BE2C (cell line): Measurements from ENCODE around the gene RAB23.

ENCODE experiments used
- DNase-seq: peaks from one replicate; pipeline ENCODE4 v3.0.0-alpha.2; 2020
- H3K27me3 ChIP-seq: fragments of 250-450 bp; sonication (Bioruptor Pico); 2 replicates; pipeline ENCODE4 v1.5.1; 2020; ENCODE audit warnings: mild to moderate bottlenecking
- H3K36me3 ChIP-seq: fragments of 250-450 bp; sonication (Bioruptor Pico); 2 replicates; pipeline ENCODE4 v1.5.1; 2020; ENCODE audit warnings: mild to moderate bottlenecking
- H3K4me1 ChIP-seq: fragments of 250-450 bp; sonication (Bioruptor Pico); 2 replicates; pipeline ENCODE4 v1.5.1; 2020
- H3K4me3 ChIP-seq: 2 replicates; pipeline ENCODE4 v1.5.1; 2011; ENCODE audit warnings: low read depth, low read length
- H3K9me3 ChIP-seq: fragments of 250-450 bp; sonication (Bioruptor Pico); 2 replicates; pipeline ENCODE4 v1.5.1; 2020
- TF ChIP-seq, protein P1 (sequence below): IDR thresholded peaks from 2 replicates; pipeline ENCODE4 v1.5.1; 2012; ENCODE audit warnings: mild to moderate bottlenecking, low read depth, low read length

RAB23 gene

DNA sequence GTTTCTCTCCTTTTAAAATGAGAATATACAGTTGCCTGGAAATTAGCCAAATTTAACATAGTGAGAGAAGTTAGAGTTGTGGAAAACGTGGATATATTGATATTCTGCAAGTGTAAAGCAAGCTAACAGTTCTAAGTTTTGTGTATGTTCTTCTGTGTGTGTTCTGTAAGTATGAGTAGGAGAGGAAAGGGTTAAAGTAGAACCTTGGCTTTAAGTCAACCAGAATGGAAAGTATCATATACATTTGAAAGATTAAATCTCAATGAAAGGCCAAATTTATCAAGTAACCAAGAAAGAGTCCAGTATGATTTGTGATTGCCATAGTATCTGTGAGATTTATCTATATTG lies 80.0 kb downstream of the RAB23 start:
- DNase-seq, result no peak
- Histone ChIP-seq H3K9me3 (no peaks in the 10 kb centered on the region), H3K4me1 (no peaks in the 10 kb centered on the region), H3K4me3 (no peak overlapping the region), H3K27me3 (no peaks in the 10 kb centered on the region; the same call in 1 of the 2 replicates), H3K36me3 (peaks cover 15% of the 10 kb centered on the region)
- TF ChIP-seq, protein P1, sequence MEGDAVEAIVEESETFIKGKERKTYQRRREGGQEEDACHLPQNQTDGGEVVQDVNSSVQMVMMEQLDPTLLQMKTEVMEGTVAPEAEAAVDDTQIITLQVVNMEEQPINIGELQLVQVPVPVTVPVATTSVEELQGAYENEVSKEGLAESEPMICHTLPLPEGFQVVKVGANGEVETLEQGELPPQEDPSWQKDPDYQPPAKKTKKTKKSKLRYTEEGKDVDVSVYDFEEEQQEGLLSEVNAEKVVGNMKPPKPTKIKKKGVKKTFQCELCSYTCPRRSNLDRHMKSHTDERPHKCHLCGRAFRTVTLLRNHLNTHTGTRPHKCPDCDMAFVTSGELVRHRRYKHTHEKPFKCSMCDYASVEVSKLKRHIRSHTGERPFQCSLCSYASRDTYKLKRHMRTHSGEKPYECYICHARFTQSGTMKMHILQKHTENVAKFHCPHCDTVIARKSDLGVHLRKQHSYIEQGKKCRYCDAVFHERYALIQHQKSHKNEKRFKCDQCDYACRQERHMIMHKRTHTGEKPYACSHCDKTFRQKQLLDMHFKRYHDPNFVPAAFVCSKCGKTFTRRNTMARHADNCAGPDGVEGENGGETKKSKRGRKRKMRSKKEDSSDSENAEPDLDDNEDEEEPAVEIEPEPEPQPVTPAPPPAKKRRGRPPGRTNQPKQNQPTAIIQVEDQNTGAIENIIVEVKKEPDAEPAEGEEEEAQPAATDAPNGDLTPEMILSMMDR, result no peak

DNA sequence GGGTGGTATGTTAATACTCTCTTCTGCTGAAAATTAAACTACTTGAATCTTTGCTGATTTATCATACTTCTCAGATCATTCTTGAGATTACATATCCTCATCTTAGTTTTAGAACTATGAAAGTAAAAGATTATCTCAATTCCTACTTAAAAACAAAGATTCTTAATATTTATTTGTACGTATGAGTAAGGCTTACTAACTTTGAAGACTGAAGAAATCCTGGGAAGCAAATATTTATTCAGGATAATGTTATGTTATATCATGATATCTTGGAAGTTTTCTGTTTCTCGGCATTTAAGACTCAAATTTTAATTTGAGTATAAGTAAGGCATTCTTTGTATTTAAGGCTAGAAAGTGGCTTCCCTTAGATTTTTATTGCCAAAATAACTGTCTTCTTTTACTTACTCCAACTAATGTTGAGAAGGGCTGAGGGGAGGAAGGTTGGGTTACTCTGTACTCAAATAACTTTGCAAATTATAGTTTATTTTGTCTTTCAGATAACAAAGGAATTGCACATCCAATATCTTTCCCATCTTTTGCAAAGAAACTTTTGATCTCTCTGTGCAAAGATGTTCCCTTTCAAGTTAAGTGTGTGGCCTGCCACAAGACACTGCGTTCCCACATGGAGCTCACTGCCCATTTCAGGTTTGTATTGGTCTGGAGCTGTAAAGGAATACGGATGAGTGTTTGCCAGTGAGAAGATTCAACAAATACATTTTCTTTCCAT lies 80.5 kb downstream of the RAB23 start:
- no peak overlapping the region for H3K4me3 ChIP-seq
- TF ChIP-seq, protein P1, result no peak
- peaks cover 17% of the 10 kb centered on the region for H3K36me3 ChIP-seq
- no peaks in the 10 kb centered on the region; the same call in 1 of the 2 replicates for H3K27me3 ChIP-seq
- no peaks in the 10 kb centered on the region for H3K9me3 ChIP-seq
- no peaks in the 10 kb centered on the region for H3K4me1 ChIP-seq
- DNase-seq, result no peak

DNA sequence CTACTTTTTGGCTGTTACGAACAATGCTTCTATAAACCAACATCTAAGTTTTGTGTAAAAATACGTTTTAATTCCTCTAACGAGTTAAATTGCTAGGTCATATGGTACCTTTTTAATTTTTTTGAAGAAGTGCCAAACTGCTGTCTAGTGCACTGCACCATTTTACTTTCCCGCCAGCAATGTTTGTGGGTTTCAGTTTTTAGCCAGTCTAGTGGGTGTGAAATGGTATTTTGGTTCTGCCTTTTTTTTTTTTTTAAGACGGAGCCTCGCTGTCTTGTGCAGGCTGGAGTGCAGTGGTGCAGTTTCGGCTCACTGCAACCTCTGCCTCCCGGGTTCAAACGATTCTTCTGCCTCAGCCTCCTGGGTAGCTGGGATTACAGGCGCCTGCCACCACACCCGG lies 84.1 kb downstream of the RAB23 start:
- TF ChIP-seq, protein P1, result no peak
- H3K4me3 ChIP-seq, result no peak overlapping the region
- peaks cover 9% of the 10 kb centered on the region for H3K4me1 ChIP-seq
- H3K36me3 ChIP-seq, result peaks cover 23% of the 10 kb centered on the region
- H3K27me3 ChIP-seq, result no peaks in the 10 kb centered on the region; the same call in 1 of the 2 replicates
- no peaks in the 10 kb centered on the region for H3K9me3 ChIP-seq
- DNase-seq, result no peak

DNA sequence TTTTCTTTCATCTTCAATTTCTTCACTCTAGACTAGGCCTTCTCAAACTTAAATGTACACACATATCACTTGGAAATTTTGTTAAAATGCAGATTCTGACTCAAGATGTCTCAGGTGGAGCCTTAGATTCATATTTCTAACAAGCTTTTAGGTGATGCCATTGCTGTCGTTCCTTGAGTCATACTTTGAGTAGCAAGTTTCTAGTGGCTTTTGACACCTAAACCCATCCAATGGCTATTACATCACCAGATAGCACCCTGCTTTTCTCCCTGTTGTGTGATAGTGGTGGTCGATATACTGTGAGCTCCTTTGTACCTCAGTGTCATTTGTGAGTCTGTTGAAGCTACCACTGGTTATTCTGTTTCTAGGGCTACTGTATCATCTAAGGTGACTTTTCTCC lies 84.8 kb downstream of the RAB23 start:
- DNase-seq, result no peak
- Histone ChIP-seq H3K4me1 (peaks cover 9% of the 10 kb centered on the region), H3K36me3 (peaks cover 23% of the 10 kb centered on the region), H3K4me3 (no peak overlapping the region), H3K27me3 (no peaks in the 10 kb centered on the region; the same call in 1 of the 2 replicates), H3K9me3 (no peaks in the 10 kb centered on the region)
- TF ChIP-seq, protein P1, result no peak
